Ovary (tissue), 3 donors: ENCODE results near the gene SCG5.

Experiments
- CTCF ChIP-seq, 3 donors: fragments of 450-650 bp in 2 of 3; fragments of 200-600 bp in 1 of 3; IDR thresholded peaks; one replicate each; pipeline versions ENCODE4 v1.5.1 to v1.8.0; 2016 to 2022; ENCODE audit warnings: antibody characterized with exemption in 3 of 3, mild to moderate bottlenecking in 1 of 3
- EP300 ChIP-seq: sonication (generic); formaldehyde crosslinking; IDR thresholded peaks from one replicate; pipeline ENCODE4 v1.6.1; 2017; ENCODE audit warnings: antibody characterized with exemption
- donor health status: DM: no; HTN: no; CAD: no.

GRCh38 chr15:32736701-32737061 is 95.2 kb downstream of the SCG5 start:
- TF ChIP-seq CTCF (IDR thresholded peaks at IDR 0.05), result no peak
- no peak for TF ChIP-seq EP300
